ENCODE measurements around the gene BCAS1.

- TF ChIP-seq CTCF (tag by site-specific recombination; IDR thresholded peaks at IDR 0.05): no peak
- no peak for TF ChIP-seq ZNF776 (tag by site-specific recombination; IDR thresholded peaks at IDR 0.05; ENCODE audit: borderline replicate concordance)
- no peak for TF ChIP-seq ZNF501 (tag by site-specific recombination; IDR thresholded peaks at IDR 0.05)
- TF ChIP-seq SCRT1 (tag by site-specific recombination; IDR thresholded peaks at IDR 0.05; ENCODE audit: borderline replicate concordance): no peak
- no peak for TF ChIP-seq PATZ1 (tag by site-specific recombination; IDR thresholded peaks at IDR 0.05)
- no peak for TF ChIP-seq ZNF658 (tag by site-specific recombination; IDR thresholded peaks at IDR 0.05)
- TF ChIP-seq ATF2 (tag by site-specific recombination; IDR thresholded peaks at IDR 0.05; ENCODE audit: low read depth): no peak
- no peak for TF ChIP-seq ZNF140 (tag by site-specific recombination; IDR thresholded peaks at IDR 0.05)
- no peak for TF ChIP-seq ZNF221 (tag by site-specific recombination; IDR thresholded peaks at IDR 0.05; ENCODE audit: borderline replicate concordance)
- TF ChIP-seq SALL2 (tag by site-specific recombination; IDR thresholded peaks at IDR 0.05; ENCODE audit: borderline replicate concordance): no peak
- no peak for TF ChIP-seq ZNF302 (tag by site-specific recombination; IDR thresholded peaks at IDR 0.05; ENCODE audit: low read depth)
- no peak for TF ChIP-seq ZFP37 (tag by site-specific recombination; IDR thresholded peaks at IDR 0.05)
Measured at GRCh38 chr20:54118220-54119001, 48.0 kb upstream of the BCAS1 start.

Data from HEK293 (cell line).